Vagina (tissue), 2 donors: Measurements from ENCODE around the gene HSBP1. TPM values are rescaled to one million over a fixed set of nuclear protein-coding genes. Genes with fewer than 3 reads are reported as not detected.

ENCODE experiments used
- DNase-seq, 2 donors: peaks; one replicate each; pipeline ENCODE4 v3.0.0-alpha.2; 2017; ENCODE audit errors: extremely low spot score in 2 of 2
- H3K27ac ChIP-seq: fragments of 200-600 bp; sonication (generic); one replicate; pipeline ENCODE4 v1.5.1; 2019
- H3K27me3 ChIP-seq: fragments of 200-600 bp; sonication (generic); one replicate; pipeline ENCODE4 v1.5.1; 2019
- H3K36me3 ChIP-seq, 2 donors: fragments of 200-600 bp; sonication (generic); one replicate each; pipeline ENCODE4 v1.5.1; 2017 to 2019
- H3K4me1 ChIP-seq: fragments of 200-600 bp; sonication (generic); one replicate; pipeline ENCODE4 v1.5.1; 2019
- H3K4me3 ChIP-seq, 2 donors: fragments of 200-600 bp; sonication (generic); 1 replicate in 1 of 2; 2 replicates in 1 of 2; pipeline ENCODE4 v1.5.1; 2016 to 2019
- H3K9me3 ChIP-seq: fragments of 200-600 bp; sonication (generic); one replicate; pipeline ENCODE4 v1.5.1; 2019
- POLR2A ChIP-seq, 2 donors: fragments of 450-650 bp; IDR thresholded peaks; one replicate each; pipeline ENCODE4 v1.6.1; 2017; ENCODE audit warnings: antibody characterized with exemption in 2 of 2, mild to moderate bottlenecking in 2 of 2, moderate library complexity in 2 of 2
- POLR2AphosphoS5 ChIP-seq, 2 donors: sonication (generic); formaldehyde crosslinking; IDR thresholded peaks; one replicate each; pipeline ENCODE4 v1.9.0; 2017; ENCODE audit warnings: antibody characterized with exemption in 2 of 2, mild to moderate bottlenecking in 2 of 2, low read depth in 1 of 2; ENCODE audit not compliant: insufficient read depth in 1 of 2
- intact Hi-C: fragments of 100-400 bp; cut with DNase I; formaldehyde crosslinking; loops from one replicate; pipeline ENCODE4 v1.15.1; 2023
- total RNA-seq: library from RNA; depleted of rRNA; stranded (reverse); fragments of >200 nt; gene quantifications from one replicate; pipeline ENCODE4 v1.2.3, GENCODE V29; 2016
- TF ChIP-seq, protein P1 (sequence below), 3 experiments: fragments of 450-650 bp in 2 of 3; fragments of 200-600 bp in 1 of 3; sonication (generic) in 1 of 3; IDR thresholded peaks; one replicate each; pipeline ENCODE4 v1.5.1; 2017 to 2019; ENCODE audit warnings: antibody characterized with exemption in 3 of 3, mild to moderate bottlenecking in 2 of 3, moderate library complexity in 2 of 3

HSBP1 gene
- total RNA-seq, 1 donor from 2014 or later = 14.2 TPM

DNA sequence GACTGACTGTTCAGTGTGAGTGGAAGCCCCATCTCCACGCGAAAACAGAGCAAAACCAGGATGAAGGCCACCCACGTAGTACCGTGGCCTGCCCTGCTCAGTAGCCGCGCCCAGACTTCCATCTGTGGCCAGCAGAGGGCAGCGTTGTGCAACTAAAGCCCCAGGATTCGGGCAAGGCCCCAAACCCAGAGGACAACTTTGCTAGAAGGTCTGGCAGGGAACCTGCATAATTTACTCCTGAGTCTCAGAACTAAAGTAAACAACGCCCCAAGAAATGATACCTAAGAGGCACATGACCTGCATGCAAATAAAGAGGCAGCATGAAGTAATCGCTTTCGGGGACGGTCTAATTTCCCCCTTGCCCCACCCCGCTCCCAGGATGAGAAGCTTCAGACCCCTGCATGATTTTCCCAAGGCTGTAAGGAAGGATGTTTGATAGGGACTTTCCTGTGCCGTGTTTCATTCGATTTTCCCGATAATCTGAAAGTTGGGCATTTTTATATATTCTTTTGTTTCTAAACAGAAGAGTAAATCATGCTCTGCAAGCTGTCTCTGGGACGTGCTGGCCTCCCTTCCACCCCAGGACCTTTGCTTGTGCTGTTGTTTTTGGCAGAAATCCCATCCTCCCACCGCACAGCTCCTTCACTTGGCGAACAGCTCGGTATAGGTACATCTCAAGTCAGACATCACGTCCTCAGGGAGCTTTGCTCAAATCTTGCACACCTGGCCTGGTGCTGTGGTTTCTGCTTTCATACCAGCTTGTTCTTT lies 18.6 kb downstream of the HSBP1 start:
- no peak overlapping the region for H3K27ac ChIP-seq
- no peak overlapping the region for H3K4me3 ChIP-seq
- DNase-seq = no peak
- H3K36me3 ChIP-seq = no peaks in the 10 kb centered on the region
- peak; percentile 48 to 58 for TF ChIP-seq POLR2AphosphoS5 (IDR thresholded peaks at IDR 0.05; ENCODE audit: insufficient read depth in 1 of 2, low read depth in 1 of 2)
- TF ChIP-seq, protein P1, sequence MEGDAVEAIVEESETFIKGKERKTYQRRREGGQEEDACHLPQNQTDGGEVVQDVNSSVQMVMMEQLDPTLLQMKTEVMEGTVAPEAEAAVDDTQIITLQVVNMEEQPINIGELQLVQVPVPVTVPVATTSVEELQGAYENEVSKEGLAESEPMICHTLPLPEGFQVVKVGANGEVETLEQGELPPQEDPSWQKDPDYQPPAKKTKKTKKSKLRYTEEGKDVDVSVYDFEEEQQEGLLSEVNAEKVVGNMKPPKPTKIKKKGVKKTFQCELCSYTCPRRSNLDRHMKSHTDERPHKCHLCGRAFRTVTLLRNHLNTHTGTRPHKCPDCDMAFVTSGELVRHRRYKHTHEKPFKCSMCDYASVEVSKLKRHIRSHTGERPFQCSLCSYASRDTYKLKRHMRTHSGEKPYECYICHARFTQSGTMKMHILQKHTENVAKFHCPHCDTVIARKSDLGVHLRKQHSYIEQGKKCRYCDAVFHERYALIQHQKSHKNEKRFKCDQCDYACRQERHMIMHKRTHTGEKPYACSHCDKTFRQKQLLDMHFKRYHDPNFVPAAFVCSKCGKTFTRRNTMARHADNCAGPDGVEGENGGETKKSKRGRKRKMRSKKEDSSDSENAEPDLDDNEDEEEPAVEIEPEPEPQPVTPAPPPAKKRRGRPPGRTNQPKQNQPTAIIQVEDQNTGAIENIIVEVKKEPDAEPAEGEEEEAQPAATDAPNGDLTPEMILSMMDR (IDR thresholded peaks at IDR 0.05) = peak; percentile 67 to 95 (median 86)
- TF ChIP-seq POLR2A (IDR thresholded peaks at IDR 0.05) = no peak
- intact Hi-C loops = loop anchor here (10.0 kb wide), 1 partner anchor 48 kb away; no protein-coding TSS in a partner anchor
- no peaks in the 10 kb centered on the region for H3K27me3 ChIP-seq
- H3K9me3 ChIP-seq = no peaks in the 10 kb centered on the region
- H3K4me1 ChIP-seq = no peaks in the 10 kb centered on the region

DNA sequence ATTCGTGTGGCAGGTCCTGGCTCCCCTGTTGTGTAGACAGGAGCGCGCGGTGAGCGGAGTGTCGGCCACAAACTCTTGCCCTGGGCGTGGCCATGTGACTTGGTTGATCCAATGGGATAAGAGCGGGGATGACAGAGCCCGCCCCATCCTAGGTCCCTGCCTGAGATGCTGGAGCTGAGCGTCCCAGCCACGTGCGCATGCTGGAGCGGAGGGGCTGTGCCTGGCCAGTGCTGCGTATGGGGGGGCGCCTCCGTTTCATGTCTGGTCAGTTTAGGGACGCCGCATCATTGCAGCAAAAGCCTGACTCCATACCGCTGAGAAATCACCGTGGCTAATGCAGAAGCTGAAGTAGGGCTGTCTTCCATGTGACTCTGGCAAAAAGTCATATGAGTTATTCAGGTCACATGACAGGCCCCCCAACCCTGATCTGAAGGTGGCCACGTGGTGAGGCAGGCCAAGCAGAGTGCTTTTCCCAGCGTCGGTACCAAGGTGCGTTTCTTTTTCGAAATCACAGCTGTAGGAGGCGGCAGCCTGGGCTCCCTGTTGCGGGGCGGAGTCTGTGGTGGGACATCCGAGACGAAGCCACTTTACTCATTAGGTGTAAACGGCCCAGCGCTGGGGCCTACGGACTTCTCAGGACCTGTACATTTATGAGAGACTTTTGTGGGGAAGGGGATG lies 22.5 kb downstream of the HSBP1 start:
- TF ChIP-seq, protein P1 (IDR thresholded peaks at IDR 0.05) = no peak
- TF ChIP-seq POLR2AphosphoS5 (IDR thresholded peaks at IDR 0.05; ENCODE audit: insufficient read depth in 1 of 2, low read depth in 1 of 2) (no peak), POLR2A (IDR thresholded peaks at IDR 0.05) (no peak)
- H3K27ac ChIP-seq = no peak overlapping the region
- no peaks in the 10 kb centered on the region for H3K36me3 ChIP-seq
- intact Hi-C loops = no loop called here
- no peaks in the 10 kb centered on the region for H3K9me3 ChIP-seq
- no peaks in the 10 kb centered on the region for H3K27me3 ChIP-seq
- H3K4me3 ChIP-seq = no peak overlapping the region
- DNase-seq = no peak
- no peaks in the 10 kb centered on the region for H3K4me1 ChIP-seq

DNA sequence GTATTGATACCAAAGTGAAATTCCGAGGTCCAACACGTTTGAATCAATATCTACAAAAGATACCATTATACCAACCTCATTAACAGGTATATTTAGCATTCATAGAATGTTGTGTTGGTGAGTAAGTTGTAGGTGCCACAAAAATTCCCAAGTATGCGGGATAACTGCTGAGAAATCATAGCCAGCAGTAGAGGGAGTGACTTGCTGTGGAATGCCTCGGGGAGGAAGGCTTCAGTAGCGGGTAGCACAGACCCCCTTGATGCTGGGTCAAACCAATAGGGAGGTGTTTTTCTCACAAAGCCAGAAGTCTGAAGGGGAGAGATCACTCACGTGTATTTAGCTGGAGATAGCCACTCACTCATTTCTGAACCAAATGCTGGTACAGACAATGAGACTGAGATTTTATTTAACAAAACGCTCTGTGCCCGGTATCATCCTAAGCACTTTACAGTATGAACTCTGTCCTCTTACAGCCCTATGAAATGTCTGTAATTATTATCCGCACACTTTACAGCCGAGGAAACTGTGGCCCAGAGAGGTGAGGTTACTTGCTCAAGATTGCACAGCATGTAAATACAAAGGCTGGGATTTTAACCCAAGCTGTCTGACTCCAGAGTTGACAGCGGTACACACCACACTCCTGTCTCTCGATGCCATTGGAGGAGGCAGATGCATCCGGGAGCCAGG lies 23.1 kb downstream of the HSBP1 start:
- H3K36me3 ChIP-seq = no peaks in the 10 kb centered on the region
- intact Hi-C loops = no loop called here
- DNase-seq = no peak
- no peaks in the 10 kb centered on the region for H3K4me1 ChIP-seq
- H3K27ac ChIP-seq = no peak overlapping the region
- no peak overlapping the region for H3K4me3 ChIP-seq
- H3K9me3 ChIP-seq = no peaks in the 10 kb centered on the region
- H3K27me3 ChIP-seq = no peaks in the 10 kb centered on the region
- TF ChIP-seq POLR2AphosphoS5 (IDR thresholded peaks at IDR 0.05; ENCODE audit: insufficient read depth in 1 of 2, low read depth in 1 of 2) = no peak
- TF ChIP-seq, protein P1 (IDR thresholded peaks at IDR 0.05) = no peak
- TF ChIP-seq POLR2A (IDR thresholded peaks at IDR 0.05) = no peak

DNA sequence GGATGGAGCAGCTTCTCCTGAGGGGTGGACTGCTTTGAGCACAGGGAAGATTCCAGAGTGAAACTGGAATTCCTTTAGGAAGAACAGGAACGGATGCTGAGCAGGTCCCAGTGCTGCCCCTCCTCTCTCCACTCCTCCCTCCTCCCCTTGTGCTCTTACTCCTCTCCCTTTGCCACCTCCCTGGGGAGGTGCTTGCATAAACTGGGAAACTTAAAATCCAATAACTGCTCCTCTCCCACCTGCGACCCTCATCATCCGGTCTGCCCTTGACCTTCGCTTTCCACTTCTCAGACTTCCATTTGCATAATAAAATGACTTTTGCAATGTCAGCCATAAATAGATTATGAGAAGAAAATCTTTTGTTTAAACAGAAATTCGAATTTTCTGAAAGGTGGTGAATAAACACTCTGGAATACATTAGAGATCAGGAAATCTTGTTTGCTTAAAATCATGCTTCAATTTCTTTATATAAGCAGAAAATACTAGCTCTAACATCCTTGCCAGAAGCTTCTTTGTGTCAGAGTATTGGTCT lies 23.7 kb downstream of the HSBP1 start:
- intact Hi-C loops = no loop called here
- no peak for DNase-seq
- Histone ChIP-seq H3K27me3 (no peaks in the 10 kb centered on the region), H3K36me3 (no peaks in the 10 kb centered on the region), H3K4me1 (no peaks in the 10 kb centered on the region), H3K4me3 (no peak overlapping the region), H3K27ac (no peak overlapping the region), H3K9me3 (no peaks in the 10 kb centered on the region)
- TF ChIP-seq POLR2AphosphoS5 (IDR thresholded peaks at IDR 0.05; ENCODE audit: insufficient read depth in 1 of 2, low read depth in 1 of 2) (no peak), POLR2A (IDR thresholded peaks at IDR 0.05) (no peak)
- TF ChIP-seq, protein P1 (IDR thresholded peaks at IDR 0.05) = no peak
